Kidney (tissue), 14 donors: ENCODE measurements around the gene NAT8L. TPM values are rescaled to one million over a fixed set of nuclear protein-coding genes. Genes with fewer than 3 reads are reported as not detected.

Experiments used
- DNase-seq, 5 donors: peaks; one replicate each; pipeline ENCODE4 v3.0.0-alpha.2; 2013 to 2020
- FAIRE-seq: peaks from 2 replicates; lab custom pipeline; 2012; peaks lifted over from hg19 to GRCh38; lab: Jason Lieb, UNC
- H3K27ac ChIP-seq, 2 donors: one replicate each; pipeline ENCODE4 v1.7.0; 2013; ENCODE audit warnings: low read depth in 2 of 2, low read length in 2 of 2, inconsistent platforms in 1 of 2
- H3K27me3 ChIP-seq: one replicate; pipeline ENCODE4 v1.7.1; 2013; ENCODE audit warnings: low read length, inconsistent platforms; ENCODE audit not compliant: control insufficient read depth, insufficient read depth
- H3K36me3 ChIP-seq, 3 donors: one replicate each; pipeline versions ENCODE4 v1.7.0 to v1.7.1; 2013; ENCODE audit warnings: low read length in 3 of 3, control low read depth in 1 of 3, inconsistent platforms in 1 of 3; ENCODE audit not compliant: insufficient read depth in 3 of 3, control insufficient read depth in 2 of 3
- H3K4me1 ChIP-seq, 3 donors: one replicate each; pipeline versions ENCODE4 v1.7.0 to v1.7.1; 2013; ENCODE audit warnings: low read length in 3 of 3, inconsistent platforms in 1 of 3, low read depth in 1 of 3; ENCODE audit not compliant: control insufficient read depth in 2 of 3, insufficient read depth in 2 of 3
- H3K4me3 ChIP-seq, 3 donors: one replicate each; pipeline versions ENCODE4 v1.7.0 to v1.8.1; 2013; ENCODE audit warnings: low read length in 3 of 3, control low read depth in 1 of 3, inconsistent platforms in 1 of 3
- H3K9ac ChIP-seq, 3 donors: one replicate each; pipeline versions ENCODE4 v1.7.0 to v1.7.1; 2013; ENCODE audit warnings: low read length in 3 of 3, control low read depth in 1 of 3, inconsistent platforms in 1 of 3
- H3K9me3 ChIP-seq, 3 donors: one replicate each; pipeline versions ENCODE4 v1.7.0 to v1.7.1; 2013; ENCODE audit warnings: low read length in 3 of 3, control low read depth in 1 of 3, inconsistent platforms in 1 of 3; ENCODE audit not compliant: control insufficient read depth in 2 of 3, insufficient read depth in 1 of 3
- CTCF ChIP-seq: IDR thresholded peaks from 3 replicates; pipeline ENCODE4 v1.5.1; 2012; ENCODE audit warnings: mild to moderate bottlenecking, moderate library complexity, borderline replicate concordance; ENCODE audit not compliant: insufficient read depth; ENCODE audit errors: extremely low read depth
- intact Hi-C: fragments of 100-400 bp; cut with DNase I; formaldehyde crosslinking; loops from one replicate; pipeline ENCODE4 v1.11.1; 2022
- polyA plus RNA-seq: library from polyadenylated mRNA; stranded (reverse); fragments of 350-450 nt; fragmentation: Illumina TruSeq; extraction: RNeasy Lipid Tissue Mini Kit (QIAGEN cat#74804); gene quantifications from one replicate; pipeline ENCODE4 v1.2.3, GENCODE V29; 2014; ENCODE audit warnings: low read depth, low replicate concordance; ENCODE audit not compliant: insufficient read depth
- total RNA-seq: library from RNA; stranded (reverse); fragmentation: NEBNext Ultra II Directional; extraction: Animal tissue kit (Norgen Biotek cat#: 25700); gene quantifications from one replicate; pipeline ENCODE4 v1.2.1, GENCODE V29; 2021
- donor health status: control.
- donor health status: control.
- donor health status: control.
- donor health status: control.
- donor health status: control.
- donor health status: DM: yes; HTN: yes; CAD: no.
- donor health status: Normal renal cell carcinoma (clear cell type).

The NAT8L gene
- total and polyA plus RNA-seq, 2 donors from 2014 or later = 2.7 to 12.5 TPM

GRCh38 chr4:2066011-2066551 is 7.0 kb downstream of the NAT8L start:
- H3K36me3 ChIP-seq = no peaks in the 10 kb centered on the region
- H3K9ac ChIP-seq = no peak overlapping the region
- TF ChIP-seq CTCF = no peak
- H3K4me1 ChIP-seq = peaks cover 0 to 9% (median 0%) of the 10 kb centered on the region in 3 donors
- H3K4me3 ChIP-seq = no peak overlapping the region
- no peaks in the 10 kb centered on the region for H3K27me3 ChIP-seq
- intact Hi-C loops = no loop called here
- peak in 2 of 5 donors; percentile 27 to 48 for DNase-seq
- H3K9me3 ChIP-seq = no peaks in the 10 kb centered on the region
- FAIRE-seq = no peak
- no peak overlapping the region for H3K27ac ChIP-seq

GRCh38 chr4:2066571-2067445 is 7.7 kb downstream of the NAT8L start:
- Histone ChIP-seq H3K27me3 (no peaks in the 10 kb centered on the region), H3K27ac (no peak overlapping the region), H3K36me3 (no peaks in the 10 kb centered on the region), H3K9me3 (no peaks in the 10 kb centered on the region), H3K9ac (no peak overlapping the region), H3K4me3 (no peak overlapping the region), H3K4me1 (peaks cover 0 to 13% (median 0%) of the 10 kb centered on the region in 3 donors)
- FAIRE-seq (no peak), DNase-seq (peak in 2 of 5 donors; percentile 35 to 71)
- intact Hi-C loops = no loop called here
- TF ChIP-seq CTCF = no peak

- Histone ChIP-seq H3K27ac (no peak overlapping the region), H3K36me3 (no peaks in the 10 kb centered on the region), H3K27me3 (no peaks in the 10 kb centered on the region), H3K4me3 (no peak overlapping the region), H3K9ac (no peak overlapping the region), H3K9me3 (no peaks in the 10 kb centered on the region), H3K4me1 (peaks cover 0 to 12% (median 0%) of the 10 kb centered on the region in 3 donors)
- intact Hi-C loops = no loop called here
- no peak for FAIRE-seq
- peak in 2 of 5 donors; percentile 25 to 56 for DNase-seq
- no peak for TF ChIP-seq CTCF
Observed at GRCh38 chr4:2067446-2068197, 8.5 kb downstream of the NAT8L start.
